Activated CD4-positive, alpha-beta T cell treated with anti-CD3 and anti-CD28 coated beads, Interleukin-2, amount 50 U/mL, for 16 hours (primary cell): ENCODE results near the gene ROBO1.

ENCODE experiments used
- DNase-seq: peaks from one replicate; pipeline ENCODE4 v3.0.0-alpha.2; 2020

ROBO1 gene

GRCh38 chr3:79297245-79297960, 470.4 kb downstream of the ROBO1 start:
- no peak for DNase-seq

DNA sequence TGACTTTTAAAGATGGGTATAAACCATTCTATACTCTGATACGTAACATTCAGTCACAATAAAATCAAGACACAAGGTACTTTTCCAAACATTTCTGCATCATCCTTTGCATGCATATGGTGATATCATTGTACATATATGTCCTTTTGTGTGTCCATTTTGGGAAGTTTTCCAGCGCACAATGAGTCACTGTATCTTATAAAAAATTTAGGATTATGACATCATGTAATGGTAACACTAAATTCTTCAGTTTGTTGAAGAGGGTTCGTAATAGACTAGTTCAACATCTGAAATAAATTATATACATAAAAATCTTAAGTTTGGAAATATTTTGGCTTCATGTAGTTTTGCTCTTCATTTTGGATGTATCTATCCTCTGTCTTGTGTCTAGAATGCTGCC, 480.9 kb downstream of the ROBO1 start:
- no peak for DNase-seq

DNA sequence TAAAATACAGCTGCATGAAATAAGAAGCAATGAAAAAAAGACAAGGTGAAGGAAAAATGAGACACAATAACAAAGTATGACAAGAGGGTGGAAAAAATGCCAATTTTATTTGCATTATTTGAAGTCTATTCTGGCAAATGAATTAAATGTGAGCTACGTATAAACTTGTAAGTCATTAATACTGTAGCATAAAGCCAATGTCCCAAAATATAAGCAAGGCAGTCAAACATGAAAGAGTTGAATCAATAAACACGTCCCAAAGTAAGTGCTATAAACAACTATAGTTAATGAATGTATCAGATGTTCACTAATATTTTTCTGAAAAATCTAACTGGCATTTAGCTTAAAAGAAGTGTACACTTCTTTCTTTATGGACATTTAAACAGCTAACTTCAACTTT, 481.9 kb downstream of the ROBO1 start:
- no peak for DNase-seq

- DNase-seq: no peak
Measured at GRCh38 chr3:79285380-79285779, 482.4 kb downstream of the ROBO1 start.

GRCh38 chr3:79284781-79285180, 483.0 kb downstream of the ROBO1 start:
- no peak for DNase-seq

GRCh38 chr3:79278681-79279080, 489.1 kb downstream of the ROBO1 start:
- DNase-seq: no peak

GRCh38 chr3:79268422-79268821, 499.4 kb downstream of the ROBO1 start:
- DNase-seq: no peak

GRCh38 chr3:79264892-79265291, 502.9 kb downstream of the ROBO1 start:
- DNase-seq: no peak

GRCh38 chr3:79263423-79263822, 504.4 kb downstream of the ROBO1 start:
- no peak for DNase-seq

GRCh38 chr3:79258479-79258878, 509.3 kb downstream of the ROBO1 start:
- no peak for DNase-seq

GRCh38 chr3:79257791-79258190, 510.0 kb downstream of the ROBO1 start:
- DNase-seq: no peak

DNA sequence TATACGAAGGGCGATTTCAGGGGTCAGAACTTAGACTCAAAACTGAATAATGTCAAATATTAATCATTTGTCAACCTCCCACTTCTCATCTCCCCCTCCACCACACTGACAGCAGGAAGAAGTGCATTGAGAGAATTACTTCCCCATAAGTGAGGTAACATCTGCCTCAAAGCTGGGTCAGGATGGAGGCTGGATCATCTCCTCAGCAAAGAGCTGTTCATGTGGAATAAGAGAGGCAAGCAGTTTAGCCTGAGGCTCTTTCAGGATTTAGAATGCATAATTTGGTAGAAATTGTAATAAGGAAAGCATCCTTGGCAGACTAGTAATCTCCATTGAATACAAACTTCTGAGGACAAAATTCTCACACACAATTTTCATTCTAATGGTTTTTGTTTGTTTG, 512.1 kb downstream of the ROBO1 start:
- DNase-seq: no peak

GRCh38 chr3:79255292-79255691, 512.5 kb downstream of the ROBO1 start:
- no peak for DNase-seq

GRCh38 chr3:79253704-79254103, 514.1 kb downstream of the ROBO1 start:
- DNase-seq: no peak

DNA sequence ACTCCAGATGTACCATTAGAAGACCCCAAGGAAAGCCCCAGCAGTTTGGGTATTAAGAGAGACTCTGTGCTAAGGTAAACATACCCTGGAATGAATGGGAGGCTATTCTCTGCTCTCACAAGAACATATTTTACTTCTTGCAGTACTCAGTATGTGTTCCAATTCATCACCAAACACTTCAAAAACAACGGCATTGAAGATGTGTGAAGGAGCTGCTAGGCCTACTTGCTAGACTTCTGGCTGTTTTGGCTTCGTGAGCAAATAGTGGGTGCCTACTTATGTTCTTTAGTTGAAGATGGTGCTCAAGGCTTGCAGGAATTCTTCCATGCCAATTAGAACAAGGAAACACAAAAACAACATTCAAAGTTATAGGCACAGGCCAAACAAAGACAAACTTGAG, 514.5 kb downstream of the ROBO1 start:
- no peak for DNase-seq

GRCh38 chr3:79250746-79251145, 517.1 kb downstream of the ROBO1 start:
- no peak for DNase-seq

DNA sequence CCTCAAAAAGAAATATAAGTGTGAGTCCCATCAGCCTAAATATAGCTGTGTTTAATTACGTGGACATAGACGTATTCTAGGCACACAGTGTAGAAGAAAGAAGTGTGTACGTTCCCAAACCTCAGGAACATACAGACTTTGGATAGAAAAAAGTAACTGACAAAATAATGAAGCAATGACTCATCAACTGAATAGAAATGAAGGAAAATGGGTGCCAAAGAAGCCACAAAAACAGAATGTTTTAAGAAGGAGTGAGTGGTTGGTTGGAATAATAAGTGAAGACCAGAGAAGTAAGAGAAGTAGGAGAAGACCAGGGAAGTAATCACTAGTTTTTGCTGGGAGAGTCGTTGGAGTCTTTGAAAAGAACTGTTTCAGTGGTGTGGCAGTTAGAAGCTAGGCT, 518.1 kb downstream of the ROBO1 start:
- no peak for DNase-seq

- DNase-seq: no peak
Measured at GRCh38 chr3:79247725-79248043, 520.1 kb downstream of the ROBO1 start.

DNA sequence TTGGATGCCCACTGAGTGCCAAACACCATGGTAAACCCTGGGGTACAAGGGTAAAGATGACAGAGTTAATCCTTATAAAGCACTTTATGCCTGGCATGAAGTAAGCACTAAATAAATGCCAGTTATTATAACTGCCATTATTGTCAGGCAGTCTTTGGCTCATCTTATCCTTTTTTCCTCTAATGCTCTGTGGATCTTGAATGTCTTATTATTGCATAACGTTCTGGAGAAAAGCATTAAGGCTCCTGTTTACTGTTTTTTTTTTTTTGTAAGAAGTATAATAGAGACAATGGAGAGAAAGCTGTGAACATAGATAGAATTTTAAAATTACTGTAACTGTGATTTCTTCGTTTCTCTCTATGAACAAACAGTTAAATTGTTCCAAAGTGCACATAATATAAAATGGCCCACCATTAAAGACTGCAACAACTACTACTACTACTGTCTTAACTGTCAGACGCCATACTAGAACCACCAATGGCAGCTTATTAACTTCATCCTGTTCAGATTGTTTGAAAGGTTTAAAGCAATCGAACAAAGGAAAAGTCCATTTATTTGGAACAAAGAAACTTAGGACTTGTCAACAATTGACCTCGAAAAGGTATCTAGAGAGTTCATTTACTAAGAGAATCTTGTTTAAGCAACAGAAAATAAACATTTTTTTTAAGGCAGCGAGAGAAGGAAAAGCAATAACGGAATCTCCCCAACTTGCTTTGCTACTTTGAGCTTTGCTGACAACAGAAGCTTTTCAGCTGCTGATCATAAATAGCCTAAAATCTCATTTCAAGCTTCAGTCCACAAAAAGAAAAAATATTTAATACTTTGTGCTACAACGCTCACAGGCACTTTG, 520.7 kb downstream of the ROBO1 start:
- no peak for DNase-seq

DNA sequence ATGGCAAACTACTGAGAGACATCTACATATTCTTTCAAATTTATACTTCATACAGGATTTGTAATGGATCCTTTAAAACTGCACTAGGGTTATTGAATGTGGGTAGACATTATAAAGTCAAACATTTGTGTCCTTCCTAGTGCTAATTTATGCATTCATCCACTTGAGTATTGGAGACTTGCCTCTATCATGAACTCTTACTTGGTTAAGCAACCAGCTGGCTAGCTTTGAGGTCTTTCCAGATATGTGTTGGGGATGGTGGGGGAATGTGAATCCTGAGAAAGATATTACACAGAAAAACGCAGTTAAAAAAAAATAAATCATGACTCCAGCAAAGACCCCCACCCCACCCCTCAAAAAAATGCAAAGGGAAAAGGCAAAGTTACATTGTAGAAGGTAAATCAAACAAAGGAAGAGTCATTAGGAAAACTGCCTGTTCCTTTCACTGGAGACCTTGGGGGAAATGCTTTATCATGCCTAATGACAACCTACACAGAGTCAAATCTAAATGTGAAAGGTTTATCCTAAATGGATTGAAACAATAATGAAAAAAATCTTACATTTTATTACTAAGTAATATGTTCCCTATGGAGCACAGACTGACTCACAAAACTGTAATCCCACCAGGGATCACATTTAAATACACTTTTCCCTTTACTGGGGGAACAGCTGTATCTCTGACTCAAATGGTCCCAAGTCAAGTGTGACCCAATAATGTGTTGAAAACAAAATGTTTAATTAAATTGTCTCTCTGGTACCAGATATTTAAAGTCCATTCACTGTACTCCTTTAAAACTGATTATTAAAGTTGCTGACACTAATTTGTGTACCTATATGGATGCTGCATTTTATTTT, 522.3 kb downstream of the ROBO1 start:
- no peak for DNase-seq

- DNase-seq: no peak
Measured at GRCh38 chr3:79236496-79236895, 531.3 kb downstream of the ROBO1 start.

DNA sequence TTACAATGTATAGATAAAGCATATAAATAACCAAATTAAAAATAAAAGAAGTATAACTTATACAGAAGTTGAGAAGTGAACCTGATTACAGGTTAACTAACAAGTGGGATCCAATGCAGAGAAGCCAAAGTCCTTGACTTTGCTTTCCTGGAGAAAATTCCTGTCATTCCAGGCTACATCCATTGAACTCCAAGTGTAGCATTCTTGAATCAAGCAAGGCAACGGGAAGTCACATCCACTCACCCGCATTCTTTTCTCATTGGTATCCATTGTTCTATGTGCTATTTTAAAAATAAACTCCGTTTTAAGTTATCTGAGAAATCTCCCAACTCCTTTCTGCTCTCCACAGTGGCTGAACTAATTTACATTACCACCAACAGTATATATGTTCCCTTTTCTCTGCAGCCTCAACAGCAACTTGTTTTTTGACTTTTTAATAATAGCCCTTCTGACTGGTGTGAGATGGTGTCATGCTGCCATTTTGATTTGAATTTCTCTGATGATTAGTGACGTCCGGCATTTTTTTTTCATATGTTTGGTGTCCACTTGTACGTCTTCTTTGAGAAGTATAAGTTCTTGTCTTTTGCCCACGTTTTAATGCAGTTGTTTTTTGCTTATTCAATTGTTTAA, 534.3 kb downstream of the ROBO1 start:
- DNase-seq: no peak

DNA sequence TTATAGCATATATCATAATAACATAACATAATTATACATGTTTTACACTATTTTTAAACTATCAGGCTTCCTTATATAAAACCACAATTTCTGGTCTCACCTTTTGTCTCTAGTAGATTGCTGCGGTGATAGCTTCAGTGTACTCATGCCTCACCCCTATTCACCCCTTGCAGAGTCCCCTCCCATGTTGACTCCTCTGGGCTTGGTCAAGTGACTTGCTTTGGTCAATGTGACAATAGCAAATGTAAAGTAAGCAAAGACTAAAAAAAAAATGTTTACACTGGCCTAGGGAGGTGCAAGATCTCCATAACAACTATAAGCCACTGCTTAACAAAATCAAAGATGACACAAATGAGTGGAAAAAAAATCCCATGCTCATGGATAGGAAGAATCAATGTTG, 537.5 kb downstream of the ROBO1 start:
- DNase-seq: no peak
